Progenitor cell of endocrine pancreas (in vitro differentiated cells): ENCODE results near the gene OR7G1. TPM values are rescaled to one million over a fixed set of nuclear protein-coding genes. Genes with fewer than 3 reads are reported as not detected.

Source experiments
- DNase-seq: peaks from one replicate; pipeline ENCODE4 v3.0.0; 2021; ENCODE audit warnings: low spot score; ENCODE audit not compliant: unreplicated experiment
- H3K27ac Mint-ChIP-seq: 2 replicates; pipeline ENCODE4 v1.8.0; 2021; ENCODE audit warnings: mild to moderate bottlenecking, moderate library complexity, mixed read lengths
- H3K27me3 Mint-ChIP-seq: 2 replicates; pipeline ENCODE4 v1.8.0; 2021; ENCODE audit warnings: mixed read lengths
- H3K36me3 Mint-ChIP-seq: 2 replicates; pipeline ENCODE4 v1.8.0; 2022; ENCODE audit warnings: mixed read lengths; ENCODE audit not compliant: insufficient read depth
- H3K4me1 Mint-ChIP-seq: 2 replicates; pipeline ENCODE4 v1.8.0; 2021; ENCODE audit warnings: low read depth, mixed read lengths
- H3K4me3 Mint-ChIP-seq: 2 replicates; pipeline ENCODE4 v1.8.0; 2021; ENCODE audit warnings: low read depth, mild to moderate bottlenecking, moderate library complexity, mixed read lengths
- H3K9me3 Mint-ChIP-seq: 2 replicates; pipeline ENCODE4 v1.8.0; 2021; ENCODE audit warnings: low read depth, mixed read lengths
- CTCF ChIP-seq: fragments of 200-600 bp; sonication (generic); IDR thresholded peaks from one replicate; pipeline ENCODE4 v1.5.0; 2021; ENCODE audit warnings: antibody characterized with exemption, mild to moderate bottlenecking; ENCODE audit not compliant: unreplicated experiment
- total RNA-seq: library from RNA; stranded (reverse); gene quantifications from 2 replicates; pipeline ENCODE4 v1.2.1, GENCODE V29; 2021

OR7G1 gene
- total RNA-seq, 1 donor from 2014 or later, result not detected

GRCh38 chr19:9107375-9107774 is 8.2 kb downstream of the OR7G1 start, which contains the start of gene OR7G2:
Gene OR7G2 (minus strand): TSS chr19:9107475. CDS start chr19:9103243, 4,232 bp downstream.
- TF ChIP-seq CTCF, result no peak
- H3K27ac Mint-ChIP-seq, result no peak within 1 kb of the TSS
- peaks cover 4% of the 10 kb centered on the region for H3K36me3 Mint-ChIP-seq
- H3K27me3 Mint-ChIP-seq, result no peaks in the 10 kb centered on the region
- no peak for DNase-seq
- H3K9me3 Mint-ChIP-seq, result peaks cover 28% of the 10 kb centered on the region
- H3K4me1 Mint-ChIP-seq, result no peaks in the 10 kb centered on the region
- H3K4me3 Mint-ChIP-seq, result no peak within 1 kb of the TSS

GRCh38 chr19:9086761-9087160 is 28.8 kb downstream of the OR7G1 start, which contains the start of gene OR1M1:
Gene OR1M1 (plus strand): TSS chr19:9087061. CDS start chr19:9093245, 6,184 bp downstream.
- H3K27me3 Mint-ChIP-seq, result peaks cover 6% of the 10 kb centered on the region
- peaks cover 6% of the 10 kb centered on the region for H3K9me3 Mint-ChIP-seq
- no peaks in the 10 kb centered on the region for H3K4me1 Mint-ChIP-seq
- no peak within 1 kb of the TSS for H3K27ac Mint-ChIP-seq
- DNase-seq, result no peak
- TF ChIP-seq CTCF, result no peak
- no peak within 1 kb of the TSS for H3K4me3 Mint-ChIP-seq
- no peaks in the 10 kb centered on the region for H3K36me3 Mint-ChIP-seq

GRCh38 chr19:9078651-9079050 is 36.9 kb downstream of the OR7G1 start:
- Mint-ChIP-seq H3K4me3 (no peak overlapping the region), H3K27ac (peak overlapping the region; percentile 81)

GRCh38 chr19:9076901-9077300 is 38.7 kb downstream of the OR7G1 start:
- Mint-ChIP-seq H3K27ac (no peak overlapping the region), H3K27me3 (no peaks in the 10 kb centered on the region), H3K36me3 (no peaks in the 10 kb centered on the region), H3K9me3 (no peaks in the 10 kb centered on the region), H3K4me3 (no peak overlapping the region), H3K4me1 (peaks cover 34% of the 10 kb centered on the region)
- TF ChIP-seq CTCF, result no peak
- no peak for DNase-seq

More at GRCh38 chr19:9078651-9079050, 36.9 kb downstream of the OR7G1 start:
- no peak for DNase-seq
- Mint-ChIP-seq H3K27me3 (no peaks in the 10 kb centered on the region), H3K4me1 (peaks cover 34% of the 10 kb centered on the region), H3K9me3 (no peaks in the 10 kb centered on the region), H3K36me3 (no peaks in the 10 kb centered on the region)
- TF ChIP-seq CTCF, result no peak

GRCh38 chr19:9075064-9075949 is 40.3 kb downstream of the OR7G1 start:
- Mint-ChIP-seq H3K4me3 (no peak overlapping the region), H3K27ac (peak overlapping the region; percentile 92), H3K9me3 (no peaks in the 10 kb centered on the region)

More at GRCh38 chr19:9075064-9075949, 40.3 kb downstream of the OR7G1 start:
- no peaks in the 10 kb centered on the region for H3K27me3 Mint-ChIP-seq
- H3K4me1 Mint-ChIP-seq, result peaks cover 34% of the 10 kb centered on the region
- no peaks in the 10 kb centered on the region for H3K36me3 Mint-ChIP-seq
- no peak for TF ChIP-seq CTCF
- DNase-seq, result no peak
